HEK293 (cell line): ENCODE measurements around the gene TTC31.
A peak's percentile ranks its signal among the peaks of the same experiment; 100 is the strongest.

Experiments used
- EGR2 ChIP-seq: fragments of 450-650 bp; formaldehyde crosslinking; IDR thresholded peaks from 2 replicates; pipeline ENCODE4 v1.5.1; 2016; ENCODE audit warnings: low read depth, missing biosample characterization, missing genetic modification characterization
- SCRT1 ChIP-seq: fragments of 450-650 bp; formaldehyde crosslinking; IDR thresholded peaks from 2 replicates; pipeline ENCODE4 v1.5.1; 2016; ENCODE audit warnings: missing biosample characterization, missing genetic modification characterization, borderline replicate concordance
- SETDB1 ChIP-seq: IDR thresholded peaks from one replicate; pipeline ENCODE4 v1.6.1; 2017; ENCODE audit warnings: mild to moderate bottlenecking, low read length, moderate library complexity, mixed read lengths; ENCODE audit not compliant: insufficient read length
- SP3 ChIP-seq: fragments of 450-650 bp; formaldehyde crosslinking; IDR thresholded peaks from 2 replicates; pipeline ENCODE4 v1.5.1; 2016; ENCODE audit warnings: missing biosample characterization, missing genetic modification characterization
- WT1 ChIP-seq: fragments of 450-650 bp; formaldehyde crosslinking; IDR thresholded peaks from 2 replicates; pipeline ENCODE4 v1.5.1; 2016; ENCODE audit warnings: missing biosample characterization, missing genetic modification characterization
- ZEB2 ChIP-seq: fragments of 450-650 bp; formaldehyde crosslinking; IDR thresholded peaks from 2 replicates; pipeline ENCODE4 v1.5.1; 2016; ENCODE audit warnings: missing biosample characterization, missing genetic modification characterization
- ZFP3 ChIP-seq: fragments of 450-650 bp; formaldehyde crosslinking; IDR thresholded peaks from 2 replicates; pipeline ENCODE4 v1.5.1; 2016; ENCODE audit warnings: low read depth, missing biosample characterization, missing genetic modification characterization
- ZNF175 ChIP-seq: fragments of 450-650 bp; formaldehyde crosslinking; IDR thresholded peaks from 2 replicates; pipeline ENCODE4 v1.5.1; 2016; ENCODE audit warnings: missing biosample characterization, missing genetic modification characterization
- ZNF184 ChIP-seq: fragments of 450-650 bp; IDR thresholded peaks from 2 replicates; pipeline ENCODE4 v1.5.1; 2018; ENCODE audit warnings: missing biosample characterization, mild to moderate bottlenecking, missing genetic modification characterization
- ZNF211 ChIP-seq: fragments of 450-650 bp; formaldehyde crosslinking; IDR thresholded peaks from 2 replicates; pipeline ENCODE4 v1.5.1; 2016; ENCODE audit warnings: low read depth, missing biosample characterization, missing genetic modification characterization
- ZNF214 ChIP-seq: fragments of 450-650 bp; formaldehyde crosslinking; IDR thresholded peaks from 2 replicates; pipeline ENCODE4 v1.5.1; 2017; ENCODE audit warnings: missing biosample characterization, mild to moderate bottlenecking, missing genetic modification characterization, borderline replicate concordance
- ZNF239 ChIP-seq: fragments of 450-650 bp; formaldehyde crosslinking; IDR thresholded peaks from 2 replicates; pipeline ENCODE4 v1.5.1; 2016; ENCODE audit warnings: missing biosample characterization, missing genetic modification characterization
- ZNF266 ChIP-seq: fragments of 450-650 bp; formaldehyde crosslinking; IDR thresholded peaks from 2 replicates; pipeline ENCODE4 v1.5.1; 2016; ENCODE audit warnings: missing biosample characterization, missing genetic modification characterization, low read depth
- ZNF354C ChIP-seq: fragments of 450-650 bp; formaldehyde crosslinking; IDR thresholded peaks from 2 replicates; pipeline ENCODE4 v1.5.1; 2016; ENCODE audit warnings: missing biosample characterization, missing genetic modification characterization, low read depth, borderline replicate concordance
- ZNF366 ChIP-seq: fragments of 450-650 bp; formaldehyde crosslinking; conservative IDR thresholded peaks from 2 replicates; pipeline ENCODE4 v1.5.1; 2016; ENCODE audit warnings: missing biosample characterization, missing genetic modification characterization
- ZNF37A ChIP-seq: fragments of 450-650 bp; IDR thresholded peaks from 2 replicates; pipeline ENCODE4 v1.5.1; 2018; ENCODE audit warnings: missing biosample characterization, missing genetic modification characterization
- ZNF391 ChIP-seq: fragments of 450-650 bp; formaldehyde crosslinking; IDR thresholded peaks from 2 replicates; pipeline ENCODE4 v1.5.1; 2016; ENCODE audit warnings: low read depth, missing biosample characterization, missing genetic modification characterization, borderline replicate concordance
- ZNF423 ChIP-seq: fragments of 450-650 bp; formaldehyde crosslinking; IDR thresholded peaks from 2 replicates; pipeline ENCODE4 v1.5.1; 2016; ENCODE audit warnings: missing biosample characterization, missing genetic modification characterization
- ZNF510 ChIP-seq: fragments of 450-650 bp; formaldehyde crosslinking; IDR thresholded peaks from 2 replicates; pipeline ENCODE4 v1.5.1; 2018; ENCODE audit warnings: mild to moderate bottlenecking, missing genetic modification characterization, missing biosample characterization; ENCODE audit not compliant: insufficient replicate concordance
- ZNF660 ChIP-seq: fragments of 450-650 bp; IDR thresholded peaks from 2 replicates; pipeline ENCODE4 v1.5.1; 2018; ENCODE audit warnings: missing biosample characterization, mild to moderate bottlenecking, missing genetic modification characterization
- ZNF747 ChIP-seq: fragments of 450-650 bp; formaldehyde crosslinking; IDR thresholded peaks from 2 replicates; pipeline ENCODE4 v1.5.1; 2016; ENCODE audit warnings: missing biosample characterization, missing genetic modification characterization
- ZSCAN23 ChIP-seq: fragments of 450-650 bp; formaldehyde crosslinking; IDR thresholded peaks from 2 replicates; pipeline ENCODE4 v1.5.1; 2016; ENCODE audit warnings: missing biosample characterization, missing genetic modification characterization
- ZXDB ChIP-seq: fragments of 450-650 bp; formaldehyde crosslinking; IDR thresholded peaks from 2 replicates; pipeline ENCODE4 v1.5.1; 2016; ENCODE audit warnings: missing biosample characterization, missing genetic modification characterization
- TF ChIP-seq, protein P1 (sequence below): fragments of 450-650 bp; formaldehyde crosslinking; IDR thresholded peaks from 2 replicates; pipeline ENCODE4 v1.5.1; 2016; ENCODE audit warnings: missing biosample characterization, missing genetic modification characterization, borderline replicate concordance
- TF ChIP-seq, protein P2 (sequence below): fragments of 450-650 bp; formaldehyde crosslinking; IDR thresholded peaks from 2 replicates; pipeline ENCODE4 v1.5.1; 2016; ENCODE audit warnings: missing biosample characterization, missing genetic modification characterization
- TF ChIP-seq, protein P3 (sequence below): fragments of 450-650 bp; formaldehyde crosslinking; IDR thresholded peaks from 2 replicates; pipeline ENCODE4 v1.5.1; 2017; ENCODE audit warnings: missing biosample characterization, mild to moderate bottlenecking, missing genetic modification characterization, moderate library complexity
- TF ChIP-seq, protein P4 (sequence below): fragments of 450-650 bp; formaldehyde crosslinking; IDR thresholded peaks from 2 replicates; pipeline ENCODE4 v1.5.1; 2016; ENCODE audit warnings: missing biosample characterization, missing genetic modification characterization

The TTC31 gene

DNA sequence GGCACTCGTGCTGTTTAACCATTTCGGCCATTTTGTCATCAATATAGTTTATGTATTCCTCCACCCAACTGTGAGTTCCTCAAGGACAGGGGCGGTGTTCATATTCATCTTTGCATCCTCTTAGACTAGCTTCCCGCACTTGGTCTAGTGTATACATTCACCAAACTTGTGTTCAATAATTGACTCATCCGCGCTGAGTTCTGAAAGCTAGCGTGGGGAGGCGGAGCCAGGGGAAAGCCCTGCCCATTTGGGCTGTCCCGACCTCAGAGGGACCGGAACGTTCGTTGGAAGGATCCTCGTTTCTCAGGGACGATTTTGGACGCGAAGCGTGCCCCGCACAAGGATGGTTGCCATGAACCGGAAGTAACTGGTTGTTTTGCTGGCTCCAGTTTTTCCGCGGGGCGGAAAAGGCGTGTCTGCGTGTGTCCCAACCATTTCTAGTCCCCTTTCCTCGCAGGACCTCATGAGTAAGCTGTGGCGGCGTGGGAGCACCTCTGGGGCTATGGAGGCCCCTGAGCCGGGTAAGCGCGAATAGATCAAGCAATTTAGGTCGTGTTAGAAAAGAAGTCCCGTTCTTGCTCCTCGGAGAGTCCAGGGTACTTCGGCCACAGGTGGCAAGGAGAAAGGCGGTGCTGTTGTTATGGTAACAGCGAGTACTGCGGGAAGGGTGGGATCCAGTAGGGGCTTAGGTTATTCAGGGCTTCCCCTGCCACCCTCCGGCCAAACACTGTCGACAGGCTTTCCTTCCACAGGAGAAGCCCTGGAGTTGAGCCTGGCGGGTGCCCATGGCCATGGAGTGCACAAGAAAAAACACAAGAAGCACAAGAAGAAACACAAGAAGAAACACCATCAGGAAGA, 28.0 kb upstream of the TTC31 start, which contains the start of gene INO80B (continued):
- TF ChIP-seq, protein P1, sequence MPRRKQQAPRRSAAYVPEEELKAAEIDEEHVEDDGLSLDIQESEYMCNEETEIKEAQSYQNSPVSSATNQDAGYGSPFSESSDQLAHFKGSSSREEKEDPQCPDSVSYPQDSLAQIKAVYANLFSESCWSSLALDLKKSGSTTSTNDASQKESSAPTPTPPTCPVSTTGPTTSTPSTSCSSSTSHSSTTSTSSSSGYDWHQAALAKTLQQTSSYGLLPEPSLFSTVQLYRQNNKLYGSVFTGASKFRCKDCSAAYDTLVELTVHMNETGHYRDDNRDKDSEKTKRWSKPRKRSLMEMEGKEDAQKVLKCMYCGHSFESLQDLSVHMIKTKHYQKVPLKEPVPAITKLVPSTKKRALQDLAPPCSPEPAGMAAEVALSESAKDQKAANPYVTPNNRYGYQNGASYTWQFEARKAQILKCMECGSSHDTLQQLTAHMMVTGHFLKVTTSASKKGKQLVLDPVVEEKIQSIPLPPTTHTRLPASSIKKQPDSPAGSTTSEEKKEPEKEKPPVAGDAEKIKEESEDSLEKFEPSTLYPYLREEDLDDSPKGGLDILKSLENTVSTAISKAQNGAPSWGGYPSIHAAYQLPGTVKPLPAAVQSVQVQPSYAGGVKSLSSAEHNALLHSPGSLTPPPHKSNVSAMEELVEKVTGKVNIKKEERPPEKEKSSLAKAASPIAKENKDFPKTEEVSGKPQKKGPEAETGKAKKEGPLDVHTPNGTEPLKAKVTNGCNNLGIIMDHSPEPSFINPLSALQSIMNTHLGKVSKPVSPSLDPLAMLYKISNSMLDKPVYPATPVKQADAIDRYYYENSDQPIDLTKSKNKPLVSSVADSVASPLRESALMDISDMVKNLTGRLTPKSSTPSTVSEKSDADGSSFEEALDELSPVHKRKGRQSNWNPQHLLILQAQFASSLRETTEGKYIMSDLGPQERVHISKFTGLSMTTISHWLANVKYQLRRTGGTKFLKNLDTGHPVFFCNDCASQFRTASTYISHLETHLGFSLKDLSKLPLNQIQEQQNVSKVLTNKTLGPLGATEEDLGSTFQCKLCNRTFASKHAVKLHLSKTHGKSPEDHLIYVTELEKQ (tag by site-specific recombination) = peak; percentile 57; the same call in 1 of the 2 replicates
- 0 out of 2 replicates have a peak, but pooled peaks have one; percentile 23 for TF ChIP-seq ZSCAN23 (tag by site-specific recombination)
- TF ChIP-seq EGR2 (tag by site-specific recombination) = 0 out of 2 replicates have a peak, but pooled peaks have one; percentile 16
- peak; percentile 99 for TF ChIP-seq SP3
- 0 out of 2 replicates have a peak, but pooled peaks have one; percentile 76 for TF ChIP-seq ZNF184 (tag by site-specific recombination)
- TF ChIP-seq SETDB1 = peak; percentile 32
- peak; percentile 94 for TF ChIP-seq ZXDB (tag by site-specific recombination)
- no peak for TF ChIP-seq ZNF747 (tag by site-specific recombination)
- TF ChIP-seq, protein P2, sequence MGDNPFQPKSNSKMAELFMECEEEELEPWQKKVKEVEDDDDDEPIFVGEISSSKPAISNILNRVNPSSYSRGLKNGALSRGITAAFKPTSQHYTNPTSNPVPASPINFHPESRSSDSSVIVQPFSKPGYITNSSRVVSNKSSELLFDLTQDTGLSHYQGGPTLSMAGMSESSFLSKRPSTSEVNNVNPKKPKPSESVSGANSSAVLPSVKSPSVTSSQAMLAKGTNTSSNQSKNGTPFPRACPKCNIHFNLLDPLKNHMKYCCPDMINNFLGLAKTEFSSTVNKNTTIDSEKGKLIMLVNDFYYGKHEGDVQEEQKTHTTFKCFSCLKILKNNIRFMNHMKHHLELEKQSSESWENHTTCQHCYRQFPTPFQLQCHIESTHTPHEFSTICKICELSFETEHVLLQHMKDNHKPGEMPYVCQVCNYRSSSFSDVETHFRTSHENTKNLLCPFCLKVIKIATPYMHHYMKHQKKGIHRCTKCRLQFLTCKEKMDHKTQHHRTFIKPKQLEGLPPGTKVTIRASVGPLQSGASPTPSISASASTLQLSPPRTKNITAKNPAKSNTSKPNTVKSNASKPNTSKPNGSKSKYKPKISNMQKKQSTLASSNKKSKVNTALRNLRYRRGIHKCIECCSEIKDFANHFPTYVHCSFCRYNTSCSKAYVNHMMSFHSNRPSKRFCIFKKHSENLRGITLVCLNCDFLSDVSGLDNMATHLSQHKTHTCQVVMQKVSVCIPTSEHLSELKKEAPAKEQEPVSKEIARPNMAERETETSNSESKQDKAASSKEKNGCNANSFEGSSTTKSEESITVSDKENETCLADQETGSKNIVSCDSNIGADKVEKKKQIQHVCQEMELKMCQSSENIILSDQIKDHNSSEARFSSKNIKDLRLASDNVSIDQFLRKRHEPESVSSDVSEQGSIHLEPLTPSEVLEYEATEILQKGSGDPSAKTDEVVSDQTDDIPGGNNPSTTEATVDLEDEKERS (tag by site-specific recombination) = no peak
- no peak for TF ChIP-seq ZNF266 (tag by site-specific recombination)
- TF ChIP-seq, protein P3, sequence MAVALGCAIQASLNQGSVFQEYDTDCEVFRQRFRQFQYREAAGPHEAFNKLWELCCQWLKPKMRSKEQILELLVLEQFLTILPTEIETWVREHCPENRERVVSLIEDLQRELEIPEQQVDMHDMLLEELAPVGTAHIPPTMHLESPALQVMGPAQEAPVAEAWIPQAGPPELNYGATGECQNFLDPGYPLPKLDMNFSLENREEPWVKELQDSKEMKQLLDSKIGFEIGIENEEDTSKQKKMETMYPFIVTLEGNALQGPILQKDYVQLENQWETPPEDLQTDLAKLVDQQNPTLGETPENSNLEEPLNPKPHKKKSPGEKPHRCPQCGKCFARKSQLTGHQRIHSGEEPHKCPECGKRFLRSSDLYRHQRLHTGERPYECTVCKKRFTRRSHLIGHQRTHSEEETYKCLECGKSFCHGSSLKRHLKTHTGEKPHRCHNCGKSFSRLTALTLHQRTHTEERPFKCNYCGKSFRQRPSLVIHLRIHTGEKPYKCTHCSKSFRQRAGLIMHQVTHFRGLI = peak; percentile 71
- TF ChIP-seq ZEB2 (tag by site-specific recombination) = peak; percentile 82
- TF ChIP-seq ZNF175 (tag by site-specific recombination) = no peak
- no peak for TF ChIP-seq ZNF239 (tag by site-specific recombination)
- no peak; the same call in 1 of the 2 replicates for TF ChIP-seq ZNF366 (tag by site-specific recombination)
- TF ChIP-seq ZNF37A (tag by site-specific recombination) = no peak
- TF ChIP-seq ZFP3 (tag by site-specific recombination) = no peak
- TF ChIP-seq, protein P4, sequence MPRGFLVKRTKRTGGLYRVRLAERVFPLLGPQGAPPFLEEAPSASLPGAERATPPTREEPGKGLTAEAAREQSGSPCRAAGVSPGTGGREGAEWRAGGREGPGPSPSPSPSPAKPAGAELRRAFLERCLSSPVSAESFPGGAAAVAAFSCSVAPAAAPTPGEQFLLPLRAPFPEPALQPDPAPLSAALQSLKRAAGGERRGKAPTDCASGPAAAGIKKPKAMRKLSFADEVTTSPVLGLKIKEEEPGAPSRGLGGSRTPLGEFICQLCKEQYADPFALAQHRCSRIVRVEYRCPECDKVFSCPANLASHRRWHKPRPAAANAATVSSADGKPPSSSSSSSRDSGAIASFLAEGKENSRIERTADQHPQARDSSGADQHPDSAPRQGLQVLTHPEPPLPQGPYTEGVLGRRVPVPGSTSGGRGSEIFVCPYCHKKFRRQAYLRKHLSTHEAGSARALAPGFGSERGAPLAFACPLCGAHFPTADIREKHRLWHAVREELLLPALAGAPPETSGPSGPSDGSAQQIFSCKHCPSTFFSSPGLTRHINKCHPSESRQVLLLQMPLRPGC (tag by site-specific recombination) = peak; percentile 76
- TF ChIP-seq ZNF354C = no peak
- no peak for TF ChIP-seq ZNF211 (tag by site-specific recombination)
- TF ChIP-seq ZNF423 = no peak
- peak; percentile 85; the same call in 1 of the 2 replicates for TF ChIP-seq ZNF391 (tag by site-specific recombination)
- peak; percentile 95 for TF ChIP-seq SCRT1 (tag by site-specific recombination)
- no peak for TF ChIP-seq ZNF214
- TF ChIP-seq ZNF660 (tag by site-specific recombination) = peak; percentile 97
- TF ChIP-seq ZNF510 (tag by site-specific recombination) = no peak
- peak; percentile 28; the same call in 1 of the 2 replicates for TF ChIP-seq WT1 (tag by site-specific recombination)
